GM18951 (cell line): ENCODE data around the gene OSBPL9.

Source experiments
- POLR2A ChIP-seq: IDR thresholded peaks from 4 replicates; pipeline ENCODE4 v1.6.1; 2011; ENCODE audit warnings: mild to moderate bottlenecking; ENCODE audit not compliant: insufficient read length, insufficient read depth; ENCODE audit errors: extremely low read depth
- in situ Hi-C: fragments of 300-500 bp; cut with MboI; formaldehyde crosslinking; loops from one replicate; pipeline ENCODE4 v1.12.0; 2022; ENCODE audit warnings: low sequenced_read_pairs, mixed read lengths, inconsistent platforms; ENCODE audit not compliant: unreplicated experiment

The OSBPL9 gene

DNA sequence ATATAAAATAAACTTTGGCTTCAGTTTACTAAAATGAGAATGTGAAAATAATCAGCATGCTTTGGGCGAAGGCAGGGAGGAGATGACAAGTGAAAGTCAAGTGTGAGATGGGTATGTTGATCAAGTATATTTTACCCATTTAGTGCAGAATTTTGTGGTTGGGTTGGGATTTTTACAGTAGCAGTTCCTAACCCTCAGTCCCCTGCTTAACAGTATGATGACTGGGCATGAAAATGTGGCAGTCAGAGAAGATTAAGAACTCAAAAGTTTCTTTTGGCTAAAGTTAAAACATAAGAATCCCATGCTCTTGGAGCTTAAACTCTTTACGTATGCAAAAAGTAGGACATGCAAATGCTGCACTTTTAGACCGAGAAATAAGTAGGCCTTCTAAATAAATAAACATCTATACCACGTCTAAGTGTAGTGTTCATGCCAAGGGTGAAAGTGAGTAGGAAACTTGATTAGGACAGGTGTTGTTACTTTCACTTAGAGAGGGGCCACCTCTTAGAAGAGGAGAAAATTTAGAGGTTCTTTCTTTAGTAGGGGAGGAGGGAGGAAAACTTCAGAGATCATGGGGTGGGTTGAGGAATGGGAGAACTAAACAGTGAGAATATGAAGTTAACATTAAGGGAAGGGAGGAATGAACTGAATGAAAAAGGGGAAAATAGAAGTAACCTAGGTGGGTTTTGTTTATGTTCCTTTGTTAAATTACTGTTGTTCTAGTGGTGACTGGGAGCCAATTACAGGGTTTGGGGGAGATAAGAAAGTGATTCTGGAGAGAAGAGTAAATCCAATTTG lies 127.8 kb downstream of the OSBPL9 start:
- no peak for TF ChIP-seq POLR2A
- in situ Hi-C loops = no loop called here

DNA sequence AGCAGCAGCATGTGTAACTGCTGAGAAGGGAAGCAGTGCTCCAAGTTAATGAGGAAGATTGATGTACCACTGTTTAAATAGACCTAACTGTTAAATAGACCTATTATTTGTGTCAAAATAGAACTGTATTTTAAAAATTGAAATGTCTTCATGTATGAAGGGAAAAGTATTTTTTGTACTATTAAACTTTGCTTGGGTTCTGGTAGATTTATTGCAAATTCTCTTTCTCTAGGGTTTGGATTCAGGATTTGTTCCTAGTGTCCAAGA lies 128.3 kb downstream of the OSBPL9 start:
- in situ Hi-C loops = no loop called here
- TF ChIP-seq POLR2A = no peak

DNA sequence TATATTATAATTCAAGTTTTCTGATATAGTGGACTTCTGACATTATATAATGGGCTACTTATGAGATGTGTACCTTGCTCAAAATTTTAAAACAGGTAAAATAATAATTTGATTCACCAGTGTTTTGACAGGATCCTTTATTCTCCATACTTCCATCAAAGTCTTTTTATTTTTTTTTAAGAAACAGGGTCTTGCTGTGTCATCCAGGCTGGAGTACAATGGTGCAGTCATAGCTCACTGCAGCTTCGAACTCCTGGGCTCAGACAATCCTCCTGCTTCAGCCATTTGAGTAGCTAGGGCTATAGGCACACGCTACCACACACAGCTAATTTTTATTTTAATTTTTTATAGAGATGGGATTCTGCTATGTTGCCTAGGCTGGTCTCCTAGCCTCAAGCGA lies 132.3 kb downstream of the OSBPL9 start:
- in situ Hi-C loops = no loop called here
- no peak for TF ChIP-seq POLR2A

DNA sequence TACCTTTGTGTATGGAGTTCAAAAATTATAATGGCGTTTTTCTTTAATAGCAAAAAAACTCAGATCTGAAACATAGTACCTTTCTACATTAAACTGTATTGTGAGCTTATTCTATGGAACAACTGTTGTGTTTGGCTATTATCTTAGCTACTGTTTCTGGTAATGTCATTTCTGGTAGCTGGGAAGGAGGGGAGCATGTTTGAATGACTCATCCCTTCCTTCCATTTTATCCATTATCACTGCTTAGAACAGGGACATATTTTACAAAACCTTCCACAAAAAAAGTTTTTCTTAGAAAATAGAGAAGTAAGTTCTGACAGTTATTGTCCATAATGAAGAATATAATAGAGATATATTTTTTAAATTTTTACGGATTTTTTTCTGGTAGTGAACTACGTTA lies 133.3 kb downstream of the OSBPL9 start:
- no peak for TF ChIP-seq POLR2A
- in situ Hi-C loops = no loop called here

DNA sequence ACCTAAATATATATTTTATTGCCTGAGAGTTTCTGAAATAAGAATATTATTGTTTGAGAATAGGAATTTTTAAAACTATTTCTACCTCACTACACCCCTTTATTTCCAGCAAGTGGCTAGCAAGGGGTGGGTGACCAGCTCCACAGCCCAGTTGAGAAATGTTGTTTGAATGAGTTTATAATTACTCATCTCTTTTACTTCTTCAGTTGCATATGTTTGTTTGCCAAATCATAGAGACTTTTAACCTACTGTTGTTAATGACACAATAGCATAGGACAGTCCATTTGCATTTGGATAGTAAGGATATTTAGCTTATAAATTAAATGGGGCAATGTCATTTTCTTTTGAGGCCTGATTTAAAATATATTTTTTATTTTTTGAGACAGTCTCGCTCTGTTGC lies 133.8 kb downstream of the OSBPL9 start:
- no peak for TF ChIP-seq POLR2A
- in situ Hi-C loops = no loop called here

DNA sequence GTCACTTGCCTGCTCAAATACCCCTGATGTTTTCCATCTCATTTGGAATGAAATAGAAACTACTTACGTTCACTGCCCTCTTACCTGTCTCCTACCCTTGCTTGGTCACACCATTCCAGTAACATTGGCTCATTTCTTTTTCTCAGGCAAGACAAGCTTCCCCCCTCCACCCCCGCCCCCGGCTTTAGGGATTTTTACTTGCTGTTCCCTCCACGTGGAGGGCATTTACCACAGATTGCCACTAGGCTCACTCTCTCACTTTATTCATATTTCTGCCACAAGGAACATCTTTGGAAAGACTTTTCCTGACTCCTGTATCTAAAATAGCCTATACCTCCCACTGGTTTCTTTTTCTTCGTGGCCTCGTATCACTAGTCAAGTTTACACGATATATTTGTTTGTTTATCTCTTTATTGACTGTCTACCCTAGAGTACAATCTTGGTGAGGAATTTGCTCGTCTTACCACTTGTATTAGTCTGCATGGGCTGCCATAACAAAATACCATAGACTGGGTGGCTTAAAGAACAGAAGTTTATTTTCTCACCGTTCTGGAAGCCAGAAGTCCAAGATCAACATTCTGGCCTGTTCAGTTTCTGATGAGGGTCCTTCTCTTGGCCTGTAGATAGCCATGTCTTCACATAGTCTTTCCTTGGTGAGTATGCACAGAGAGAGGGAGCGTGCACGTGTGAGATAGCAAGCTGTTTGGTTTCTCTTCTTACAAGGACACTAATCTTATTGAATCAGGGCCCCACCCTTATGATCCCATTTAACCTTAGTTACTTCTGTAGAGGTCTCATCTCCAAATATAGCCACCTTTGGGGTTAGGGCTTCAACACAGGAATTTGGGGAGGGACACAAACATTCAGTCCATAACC lies 135.4 kb downstream of the OSBPL9 start:
- TF ChIP-seq POLR2A = no peak

DNA sequence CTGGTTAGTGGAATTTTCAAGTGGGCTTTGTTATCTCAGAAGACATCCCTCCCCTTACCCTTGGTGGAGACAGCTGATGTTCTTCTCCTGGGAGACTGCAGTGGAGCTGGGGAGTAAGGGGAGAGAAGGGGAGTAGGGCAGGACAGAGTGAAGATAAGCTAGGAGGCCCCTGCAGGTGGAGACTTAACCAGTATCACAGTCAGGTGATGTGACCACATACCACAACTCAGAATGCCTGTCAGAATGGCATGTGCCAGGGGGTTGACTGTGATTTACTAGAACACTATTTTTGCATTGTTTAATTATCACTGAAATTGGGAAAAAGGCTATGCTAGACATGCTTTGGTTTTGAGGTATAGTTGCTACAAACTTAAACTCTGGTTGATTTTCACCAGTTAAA lies 137.1 kb downstream of the OSBPL9 start:
- no peak for TF ChIP-seq POLR2A
- in situ Hi-C loops = no loop called here

More for the DNA sequence above, 135.4 kb downstream of the OSBPL9 start:
- in situ Hi-C loops = no loop called here

DNA sequence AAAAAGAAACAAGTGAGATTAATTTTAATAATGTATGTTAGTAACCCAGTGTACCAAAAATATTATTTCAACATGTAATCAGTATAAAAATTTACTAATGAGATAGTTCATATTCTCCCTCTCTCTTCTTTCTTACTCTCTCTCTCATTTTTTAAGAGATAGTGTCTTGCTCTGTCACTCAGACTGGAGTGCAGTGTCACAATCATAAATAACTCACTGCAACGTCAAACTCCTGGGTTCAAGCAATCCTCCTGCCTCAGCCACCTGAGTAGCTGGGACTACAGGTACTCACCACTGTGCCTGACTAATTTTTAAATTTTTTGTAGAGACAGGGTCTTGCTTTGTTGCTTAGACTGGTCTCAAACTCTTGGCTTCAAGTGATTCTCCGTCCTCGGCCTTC lies 137.8 kb downstream of the OSBPL9 start:
- no peak for TF ChIP-seq POLR2A
- in situ Hi-C loops = no loop called here

DNA sequence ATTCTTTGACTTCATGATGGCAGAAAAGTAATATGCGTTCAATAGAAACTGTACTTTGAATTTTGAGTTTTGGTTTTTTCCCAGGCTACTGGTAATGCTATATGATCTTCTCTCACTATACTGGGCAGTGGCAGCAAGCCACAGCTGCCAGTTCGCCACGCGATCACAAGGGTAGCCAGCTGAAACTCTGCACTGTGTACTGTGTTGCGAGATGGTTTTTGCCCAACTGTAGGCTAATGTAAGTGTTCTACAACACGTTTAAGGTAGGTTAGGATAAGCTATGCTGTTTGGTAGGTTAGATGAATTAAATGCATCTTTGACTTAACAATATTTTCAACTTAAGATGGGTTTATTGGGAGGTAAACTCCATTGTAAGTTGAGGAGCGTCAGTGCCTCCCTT lies 138.5 kb downstream of the OSBPL9 start:
- no peak for TF ChIP-seq POLR2A
- in situ Hi-C loops = no loop called here

DNA sequence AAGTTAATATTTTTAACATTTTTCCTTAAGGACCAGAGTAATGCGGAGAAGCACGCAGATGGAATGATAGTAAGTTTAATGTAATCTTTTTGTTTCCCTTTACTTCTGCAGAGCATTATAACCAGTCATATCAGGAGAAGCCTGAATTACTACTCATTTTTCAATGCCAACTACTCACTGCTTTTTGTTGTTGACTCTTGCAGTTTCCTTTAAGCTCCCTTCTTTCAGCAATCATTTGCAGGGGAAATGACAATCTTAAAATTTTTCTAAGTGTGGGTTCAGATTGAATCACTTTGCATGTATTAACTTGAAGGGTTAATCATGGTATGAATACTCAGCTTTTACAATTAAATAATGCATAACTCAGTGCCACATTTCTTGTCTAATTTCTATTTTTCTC lies 139.4 kb downstream of the OSBPL9 start:
- TF ChIP-seq POLR2A = no peak
- in situ Hi-C loops = no loop called here

DNA sequence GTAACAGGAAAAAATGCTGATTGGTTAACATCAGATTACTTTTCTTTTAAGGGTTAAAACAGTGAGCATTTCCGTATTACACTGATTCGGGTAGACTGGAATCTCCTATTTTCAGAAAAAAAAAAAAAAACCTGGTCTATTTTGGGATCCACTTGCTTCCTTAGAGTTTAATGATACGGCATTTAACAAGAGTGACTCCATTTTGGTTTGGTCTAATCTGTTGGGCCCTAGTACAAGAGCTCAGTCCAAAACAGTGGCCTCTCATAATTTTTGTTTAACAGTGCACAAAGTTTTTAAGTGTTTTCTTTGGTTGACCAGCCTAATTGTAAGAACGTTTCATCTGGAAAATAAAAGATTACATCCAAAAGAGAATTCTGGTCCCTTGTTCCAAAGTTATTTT lies 141.4 kb downstream of the OSBPL9 start:
- TF ChIP-seq POLR2A = no peak

DNA sequence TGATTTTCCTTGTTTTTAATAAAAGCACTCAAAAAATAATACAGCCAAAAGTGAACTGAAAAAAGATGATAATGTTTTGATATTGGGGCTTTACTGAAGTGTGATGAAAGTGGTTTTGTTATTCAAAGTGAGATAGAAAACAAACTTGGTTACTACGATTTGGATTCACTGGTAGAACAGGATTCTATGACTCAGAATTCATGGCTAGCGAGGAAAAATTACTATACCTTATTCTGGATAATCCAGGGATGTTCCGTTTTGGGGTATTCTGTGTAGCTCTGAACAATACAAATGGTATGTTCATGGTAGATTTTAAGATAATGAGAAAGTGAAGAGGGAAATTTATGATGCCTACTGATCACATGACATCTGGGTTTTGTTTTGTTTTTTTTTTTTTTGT lies 144.0 kb downstream of the OSBPL9 start:
- TF ChIP-seq POLR2A = no peak
- in situ Hi-C loops = no loop called here

More for the DNA sequence above, 141.4 kb downstream of the OSBPL9 start:
- in situ Hi-C loops = no loop called here

DNA sequence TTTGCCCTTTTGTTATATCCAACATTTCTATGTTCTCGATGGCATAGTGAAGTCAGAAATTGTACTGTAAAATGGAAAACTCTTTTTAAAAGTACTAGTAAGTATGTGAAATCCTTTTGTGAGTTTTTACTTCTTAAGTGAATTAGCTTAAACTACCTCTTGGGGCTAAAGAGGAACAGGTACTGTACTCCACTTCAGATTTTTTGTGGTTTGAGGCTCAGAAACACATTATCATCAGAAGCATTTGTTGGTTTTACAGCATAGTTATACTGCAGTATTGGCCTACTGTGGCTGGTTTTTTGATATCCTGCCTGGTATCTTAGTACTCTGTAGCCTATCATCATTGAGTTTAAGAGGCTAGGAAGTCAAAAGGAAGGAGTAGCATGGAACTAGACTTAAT lies 144.5 kb downstream of the OSBPL9 start:
- in situ Hi-C loops = no loop called here
- TF ChIP-seq POLR2A = no peak
